Ishikawa (cell line): ENCODE results near the gene MYO1E.

ENCODE experiments used
- CEBPB ChIP-seq: IDR thresholded peaks from 2 replicates; pipeline ENCODE4 v1.6.1; 2012
- CREB1 ChIP-seq: IDR thresholded peaks from 2 replicates; pipeline ENCODE4 v1.6.1; 2012; ENCODE audit warnings: low read depth
- EGR1 ChIP-seq: IDR thresholded peaks from 2 replicates; pipeline ENCODE4 v1.6.1; 2012
- EP300 ChIP-seq: IDR thresholded peaks from 2 replicates; pipeline ENCODE4 v1.6.1; 2012; ENCODE audit warnings: borderline replicate concordance
- FOXM1 ChIP-seq: IDR thresholded peaks from 2 replicates; pipeline ENCODE4 v1.6.1; 2012; ENCODE audit warnings: low read depth, borderline replicate concordance
- MAX ChIP-seq: IDR thresholded peaks from 2 replicates; pipeline ENCODE4 v1.6.1; 2012
- NFIC ChIP-seq: IDR thresholded peaks from 2 replicates; pipeline ENCODE4 v1.6.1; 2012
- RAD21 ChIP-seq: IDR thresholded peaks from 2 replicates; pipeline ENCODE4 v1.6.1; 2012; ENCODE audit warnings: low read depth
- REST ChIP-seq: IDR thresholded peaks from 2 replicates; pipeline ENCODE4 v1.6.1; 2012; ENCODE audit warnings: low read depth, mild to moderate bottlenecking
- TAF1 ChIP-seq: IDR thresholded peaks from 2 replicates; pipeline ENCODE4 v1.6.1; 2012; ENCODE audit warnings: low read depth, mild to moderate bottlenecking
- TCF12 ChIP-seq: IDR thresholded peaks from 2 replicates; pipeline ENCODE4 v1.6.1; 2012; ENCODE audit warnings: low read depth
- TEAD4 ChIP-seq: IDR thresholded peaks from 2 replicates; pipeline ENCODE4 v1.6.1; 2012
- USF1 ChIP-seq: IDR thresholded peaks from 2 replicates; pipeline ENCODE4 v1.6.1; 2012
- YY1 ChIP-seq: IDR thresholded peaks from 2 replicates; pipeline ENCODE4 v1.6.1; 2012; ENCODE audit warnings: low read depth
- ZBTB7A ChIP-seq: IDR thresholded peaks from 2 replicates; pipeline ENCODE4 v1.6.1; 2012; ENCODE audit warnings: low read depth

MYO1E gene

GRCh38 chr15:59153466-59153865 is 219.2 kb downstream of the MYO1E start:
- TF ChIP-seq MAX = no peak
- TF ChIP-seq EGR1 = no peak
- no peak for TF ChIP-seq TAF1
- TF ChIP-seq YY1 = no peak
- TF ChIP-seq ZBTB7A = no peak
- no peak for TF ChIP-seq RAD21
- no peak for TF ChIP-seq REST
- TF ChIP-seq CEBPB = no peak
- TF ChIP-seq CREB1 = no peak

GRCh38 chr15:59152694-59153450 is 219.8 kb downstream of the MYO1E start:
- no peak for TF ChIP-seq EGR1
- TF ChIP-seq TAF1 = no peak
- TF ChIP-seq TCF12 = no peak
- TF ChIP-seq USF1 = no peak
- TF ChIP-seq NFIC = no peak
- TF ChIP-seq REST = no peak
- no peak for TF ChIP-seq FOXM1
- TF ChIP-seq RAD21 = no peak
- no peak for TF ChIP-seq CREB1
- TF ChIP-seq MAX = no peak
- TF ChIP-seq EP300 = no peak
- TF ChIP-seq YY1 = no peak
- no peak for TF ChIP-seq TEAD4
- no peak for TF ChIP-seq CEBPB
- no peak for TF ChIP-seq ZBTB7A

GRCh38 chr15:59150185-59150584 is 222.5 kb downstream of the MYO1E start:
- TF ChIP-seq TCF12 (no peak), FOXM1 (no peak), CEBPB (no peak), YY1 (no peak), RAD21 (no peak), TEAD4 (no peak), ZBTB7A (no peak), EP300 (no peak), TAF1 (no peak), CREB1 (no peak)

GRCh38 chr15:59148153-59148833 is 224.4 kb downstream of the MYO1E start:
- TF ChIP-seq TEAD4 = no peak
- no peak for TF ChIP-seq ZBTB7A
- no peak for TF ChIP-seq CEBPB
- TF ChIP-seq REST = no peak
- no peak for TF ChIP-seq FOXM1
- TF ChIP-seq YY1 = no peak
- TF ChIP-seq USF1 = no peak
- TF ChIP-seq RAD21 = no peak
- no peak for TF ChIP-seq EP300
- no peak for TF ChIP-seq CREB1
